GM12801 (cell line): ENCODE data around the gene WDFY3.

Source experiments
- TF ChIP-seq, protein P1 (sequence below): IDR thresholded peaks from one replicate; pipeline ENCODE4 v1.5.1; 2011; ENCODE audit warnings: control low read depth; ENCODE audit not compliant: insufficient read length; ENCODE audit errors: extremely low read depth

The WDFY3 gene

GRCh38 chr4:84837751-84838150, 128.7 kb downstream of the WDFY3 start:
- TF ChIP-seq, protein P1, sequence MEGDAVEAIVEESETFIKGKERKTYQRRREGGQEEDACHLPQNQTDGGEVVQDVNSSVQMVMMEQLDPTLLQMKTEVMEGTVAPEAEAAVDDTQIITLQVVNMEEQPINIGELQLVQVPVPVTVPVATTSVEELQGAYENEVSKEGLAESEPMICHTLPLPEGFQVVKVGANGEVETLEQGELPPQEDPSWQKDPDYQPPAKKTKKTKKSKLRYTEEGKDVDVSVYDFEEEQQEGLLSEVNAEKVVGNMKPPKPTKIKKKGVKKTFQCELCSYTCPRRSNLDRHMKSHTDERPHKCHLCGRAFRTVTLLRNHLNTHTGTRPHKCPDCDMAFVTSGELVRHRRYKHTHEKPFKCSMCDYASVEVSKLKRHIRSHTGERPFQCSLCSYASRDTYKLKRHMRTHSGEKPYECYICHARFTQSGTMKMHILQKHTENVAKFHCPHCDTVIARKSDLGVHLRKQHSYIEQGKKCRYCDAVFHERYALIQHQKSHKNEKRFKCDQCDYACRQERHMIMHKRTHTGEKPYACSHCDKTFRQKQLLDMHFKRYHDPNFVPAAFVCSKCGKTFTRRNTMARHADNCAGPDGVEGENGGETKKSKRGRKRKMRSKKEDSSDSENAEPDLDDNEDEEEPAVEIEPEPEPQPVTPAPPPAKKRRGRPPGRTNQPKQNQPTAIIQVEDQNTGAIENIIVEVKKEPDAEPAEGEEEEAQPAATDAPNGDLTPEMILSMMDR = no peak

DNA sequence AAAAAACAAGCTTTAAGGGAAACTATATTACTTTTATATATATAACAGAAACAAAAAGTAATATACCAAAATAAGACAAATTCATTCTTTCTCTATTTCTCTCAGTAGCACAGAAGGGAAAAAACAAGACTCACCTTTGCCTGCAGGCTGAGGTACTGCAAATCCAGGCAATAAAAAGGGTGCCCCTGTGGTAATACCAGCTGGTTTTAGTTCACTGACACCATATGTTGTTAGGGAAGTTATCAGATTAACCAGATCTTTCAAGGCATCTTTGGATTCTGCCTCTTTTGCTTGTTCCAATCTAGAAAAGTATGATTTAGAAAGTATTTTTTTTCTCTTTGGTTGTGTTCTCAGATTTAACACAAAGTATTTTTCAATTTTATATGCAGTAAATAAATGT, 139.8 kb downstream of the WDFY3 start:
- TF ChIP-seq, protein P1 = no peak

- TF ChIP-seq, protein P1 = no peak
Measured at GRCh38 chr4:84825701-84826341, 140.7 kb downstream of the WDFY3 start.

- TF ChIP-seq, protein P1 = no peak
Measured at GRCh38 chr4:84821064-84821463, 145.4 kb downstream of the WDFY3 start.

DNA sequence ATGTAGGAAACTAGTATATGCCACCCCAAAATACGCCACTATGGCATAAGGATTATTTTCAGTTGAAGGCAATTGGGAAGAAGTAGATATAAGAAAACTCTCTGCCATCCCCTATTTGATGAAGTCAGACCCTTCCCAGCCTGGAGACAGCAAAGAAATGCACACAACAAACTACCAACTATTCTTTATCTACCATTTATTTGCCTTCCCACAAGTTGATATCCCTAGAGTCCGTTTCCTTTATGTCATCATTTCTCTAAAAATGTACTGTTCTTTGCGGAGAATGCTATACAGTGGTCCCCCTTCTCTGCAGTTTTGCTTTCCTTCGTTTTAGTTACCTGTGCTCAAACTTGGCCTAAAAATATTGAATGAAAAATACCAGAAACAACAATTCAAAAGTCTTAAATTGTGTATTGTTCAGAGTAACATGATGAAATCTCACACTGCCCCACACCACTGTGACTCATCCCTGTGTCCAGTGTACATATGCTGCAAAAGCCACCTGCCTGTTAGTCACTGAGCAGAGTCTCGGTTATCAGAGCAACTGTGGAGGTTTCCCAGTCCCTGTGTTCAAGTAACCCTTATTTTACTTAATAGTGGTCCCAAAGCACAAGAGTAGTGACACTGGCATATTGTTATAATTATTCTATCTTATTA, 152.3 kb downstream of the WDFY3 start:
- TF ChIP-seq, protein P1 = no peak

- TF ChIP-seq, protein P1 = no peak
Measured at GRCh38 chr4:84809946-84810345, 156.5 kb downstream of the WDFY3 start.

DNA sequence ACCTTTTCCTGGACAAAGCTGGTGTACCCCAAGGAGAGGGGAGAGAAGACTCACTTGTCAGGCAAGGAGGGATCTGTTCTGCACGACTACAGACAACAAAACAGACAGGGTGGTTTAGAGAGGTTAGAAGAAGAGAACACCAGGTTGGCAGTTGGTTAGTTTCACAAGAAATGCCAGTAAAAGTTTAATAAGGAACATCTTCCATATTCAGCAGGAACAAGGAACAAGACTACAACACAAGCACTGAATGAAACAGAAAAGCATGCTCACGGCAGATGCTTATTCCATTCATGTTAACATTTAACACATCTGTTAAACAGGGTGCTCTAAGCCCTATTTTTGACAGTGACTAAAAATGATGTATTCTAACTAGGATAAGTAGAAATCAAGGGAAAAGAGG, 158.2 kb downstream of the WDFY3 start:
- TF ChIP-seq, protein P1 = no peak
